Endothelial cell of umbilical vein (primary cell): ENCODE results near the gene DUSP14. TPM values are rescaled to one million over a fixed set of nuclear protein-coding genes. Genes with fewer than 3 reads are reported as not detected.
"Not testable (repeated sequence)": the region's sequence is repeated elsewhere in the genome, so short reads cannot be mapped to it uniquely, and the experiment has no call there.

Experiments
- BruUV-seq: library from RNA; stranded (reverse); fragments of 400-500 nt; replicated peaks from 2 replicates; lab custom pipeline; 2021; lab: Mats Ljungman, UMichigan
- CTCF ChIA-PET: fragments of 300-600, 350-600 bp; sonication (Branson Sonifier 250); formaldehyde crosslinking; loops from one replicate; lab custom pipeline; 2021; ENCODE audit warnings: antibody characterized with exemption, inconsistent platforms; lab: Charles Lee
- POLR2A ChIA-PET: fragments of 300-600, 350-600 bp; sonication (Branson Sonifier 250); formaldehyde crosslinking; loops from one replicate; lab custom pipeline; 2021; ENCODE audit warnings: antibody characterized with exemption, inconsistent platforms; lab: Charles Lee
- DNase-seq: peaks from one replicate; pipeline ENCODE4 v3.0.0-alpha.2; 2011; ENCODE audit warnings: low read depth, low spot score
- FAIRE-seq: peaks from 2 replicates; lab custom pipeline; 2011; peaks lifted over from hg19 to GRCh38; lab: Jason Lieb, UNC
- H2AFZ ChIP-seq: 2 replicates; pipeline ENCODE4 v1.6.0; 2012; ENCODE audit warnings: low read depth, low read length, control low read depth, inconsistent platforms
- H3K27ac ChIP-seq: 2 replicates; pipeline ENCODE4 v1.5.1; 2011; ENCODE audit warnings: low read depth, mild to moderate bottlenecking, control low read depth, low read length, moderate library complexity; ENCODE audit not compliant: insufficient read depth
- H3K27me3 ChIP-seq, 2 experiments: 2 replicates each; pipeline versions ENCODE4 v1.6.0 to v1.6.1; 2011; ENCODE audit warnings: low read length in 2 of 2, mixed read lengths in 1 of 2; ENCODE audit not compliant: control insufficient read depth in 2 of 2, insufficient read depth in 2 of 2
- H3K36me3 ChIP-seq, 2 experiments: 2 replicates in 1 of 2; 3 replicates in 1 of 2; pipeline ENCODE4 v1.5.1; 2011; ENCODE audit warnings: low read length in 2 of 2, mild to moderate bottlenecking in 1 of 2, moderate library complexity in 1 of 2; ENCODE audit not compliant: control insufficient read depth in 2 of 2, insufficient read depth in 2 of 2; ENCODE audit errors: extremely low read depth in 1 of 2
- H3K4me1 ChIP-seq: 3 replicates; pipeline ENCODE4 v1.5.1; 2011; ENCODE audit warnings: mild to moderate bottlenecking, low read length; ENCODE audit not compliant: control insufficient read depth, insufficient read depth; ENCODE audit errors: extremely low read depth
- H3K4me2 ChIP-seq: 2 replicates; pipeline ENCODE4 v1.6.1; 2011; ENCODE audit warnings: low read length, control low read depth, mixed read lengths; ENCODE audit not compliant: insufficient read depth
- H3K4me3 ChIP-seq, 3 experiments: fragments of 200-600 bp in 1 of 3; sonication (generic), shearing (Covaris generic) in 1 of 3; replicated peaks in 1 of 3; 2 replicates each; pipeline ENCODE4 v1.5.1; 2011 to 2016; ENCODE audit warnings: control low read depth in 3 of 3, low read length in 3 of 3, mild to moderate bottlenecking in 2 of 3, inconsistent platforms in 1 of 3, low read depth in 1 of 3, moderate library complexity in 1 of 3; ENCODE audit not compliant: insufficient read depth in 1 of 3
- H3K79me2 ChIP-seq: 2 replicates; pipeline ENCODE4 v1.6.0; 2012; ENCODE audit warnings: low read length, inconsistent platforms; ENCODE audit not compliant: control insufficient read depth, insufficient read depth
- H3K9ac ChIP-seq: replicated peaks from 2 replicates; pipeline ENCODE3; 2011; ENCODE audit warnings: low read length, control low read depth; ENCODE audit not compliant: insufficient read depth; ENCODE audit errors: extremely low read depth
- H3K9me1 ChIP-seq: replicated peaks from 3 replicates; pipeline ENCODE4 v1.6.0; 2011; ENCODE audit warnings: mild to moderate bottlenecking, low read length; ENCODE audit not compliant: control insufficient read depth, insufficient read depth; ENCODE audit errors: extremely low read depth
- H3K9me3 ChIP-seq: replicated peaks from 2 replicates; pipeline ENCODE4 v1.5.1; 2012; ENCODE audit warnings: low read length, inconsistent platforms; ENCODE audit not compliant: control insufficient read depth, insufficient read depth
- H4K20me1 ChIP-seq: replicated peaks from 2 replicates; pipeline ENCODE3; 2011; ENCODE audit warnings: mild to moderate bottlenecking, low read length; ENCODE audit not compliant: control insufficient read depth, insufficient read depth; ENCODE audit errors: extremely low read depth
- CTCF ChIP-seq, 2 donors: IDR thresholded peaks; 1 replicate in 1 of 2; 2 replicates in 1 of 2; pipeline ENCODE4 v1.5.1; 2011; ENCODE audit warnings: low read length in 2 of 2, mild to moderate bottlenecking in 2 of 2, moderate library complexity in 2 of 2, control low read depth in 1 of 2, inconsistent platforms in 1 of 2, low read depth in 1 of 2; ENCODE audit not compliant: insufficient read depth in 1 of 2; ENCODE audit errors: extremely low read depth in 1 of 2
- EZH2 ChIP-seq: IDR thresholded peaks from 2 replicates; pipeline ENCODE4 v1.6.1; 2012; ENCODE audit warnings: borderline replicate concordance, low read depth, mild to moderate bottlenecking, moderate library complexity, low read length, inconsistent platforms; ENCODE audit not compliant: severe bottlenecking
- FOS ChIP-seq: IDR thresholded peaks from 2 replicates; pipeline ENCODE4 v1.6.1; 2011; ENCODE audit warnings: mild to moderate bottlenecking, low read length, moderate library complexity, borderline replicate concordance; ENCODE audit not compliant: insufficient read depth
- GATA2 ChIP-seq: IDR thresholded peaks from 2 replicates; pipeline ENCODE4 v1.7.0; 2011; ENCODE audit warnings: low read depth, mild to moderate bottlenecking, moderate library complexity, mixed read lengths, low read length; ENCODE audit not compliant: insufficient read length, insufficient read depth
- JUN ChIP-seq: IDR thresholded peaks from 2 replicates; pipeline ENCODE4 v1.6.1; 2011; ENCODE audit warnings: borderline replicate concordance, low read depth; ENCODE audit not compliant: insufficient read length, insufficient read depth
- MAX ChIP-seq: IDR thresholded peaks from 2 replicates; pipeline ENCODE4 v1.6.1; 2011; ENCODE audit not compliant: insufficient read depth, insufficient read length
- MYC ChIP-seq: IDR thresholded peaks from one replicate; pipeline ENCODE4 v1.6.1; 2011; ENCODE audit warnings: mild to moderate bottlenecking, low read depth, low read length
- POLR2A ChIP-seq: IDR thresholded peaks from 2 replicates; pipeline ENCODE4 v1.6.1; 2012; ENCODE audit warnings: low read depth, mild to moderate bottlenecking, control low read depth, low read length
- POLR2AphosphoS5 ChIP-seq: IDR thresholded peaks from 2 replicates; pipeline ENCODE4 v1.6.1; 2012; ENCODE audit warnings: low read depth, mild to moderate bottlenecking, control low read depth, low read length, moderate library complexity; ENCODE audit not compliant: insufficient read depth
- dilution Hi-C: fragments of 300-500 bp; cut with MboI; formaldehyde crosslinking; loops from one replicate; pipeline ENCODE4 v1.15.0; 2019; ENCODE audit warnings: low sequenced_read_pairs; ENCODE audit not compliant: extremely low pct_ligation_motif_present
- intact Hi-C: fragments of 100-400 bp; cut with micrococcal nuclease; formaldehyde crosslinking; loops from one replicate; pipeline ENCODE4 v1.10.0; 2022
- polyA plus RNA-seq, 4 experiments: library from polyadenylated mRNA; depleted of rRNA in 3 of 4; stranded (reverse) in 3 of 4; unstranded in 1 of 4; fragments of >200 nt; gene quantifications; 2 replicates each; pipeline versions ENCODE4 v1.2.1 to v1.2.3, GENCODE V29; 2011 to 2012; ENCODE audit warnings: missing spikeins in 1 of 4
- total RNA-seq: library from RNA; stranded (reverse); gene quantifications from 2 replicates; pipeline ENCODE4 v1.2.3, GENCODE V29; 2021

The DUSP14 gene
- total and polyA plus RNA-seq, 2 donors (not counting 3 experiments of a cell fraction or from before 2014, with no cell fraction given): 36.4 to 62.5 TPM

GRCh38 chr17:37510056-37510455, 20.4 kb downstream of the DUSP14 start:
- Histone ChIP-seq H3K9ac (no peak overlapping the region), H2AFZ (no peak overlapping the region), H3K9me3 (no peaks in the 10 kb centered on the region), H3K79me2 (peaks cover 54% of the 10 kb centered on the region), H3K27me3 (no peaks in the 10 kb centered on the region), H4K20me1 (no peaks in the 10 kb centered on the region), H3K9me1 (no peaks in the 10 kb centered on the region), H3K4me3 (no peak overlapping the region), H3K4me2 (no peak overlapping the region), H3K36me3 (peaks cover 0 to 13% of the 10 kb centered on the region in 2 experiments), H3K27ac (no peak overlapping the region), H3K4me1 (no peaks in the 10 kb centered on the region)
- intact Hi-C loops: no loop called here
- no peak for DNase-seq
- CTCF ChIA-PET: no interaction called here
- no peak for FAIRE-seq
- dilution Hi-C loops: no loop called here
- POLR2A ChIA-PET: no interaction called here
- TF ChIP-seq GATA2 (no peak), EZH2 (no peak), POLR2A (no peak), MYC (no peak), JUN (no peak), MAX (no peak), POLR2AphosphoS5 (no peak), CTCF (IDR thresholded peaks at IDR 0.05; ENCODE audit: extremely low read depth in 1 of 2, insufficient read depth in 1 of 2, low read depth in 1 of 2, low read length in 2 of 2) (no peak), FOS (no peak)
- BruUV-seq: no TSS peak

GRCh38 chr17:37511642-37512041, 22.0 kb downstream of the DUSP14 start:
- H2AFZ ChIP-seq, intact Hi-C loops, H3K9me3 ChIP-seq, FAIRE-seq, H3K4me3 ChIP-seq, H3K27ac ChIP-seq, BruUV-seq, H3K27me3 ChIP-seq, dilution Hi-C loops, DNase-seq, H3K9me1 ChIP-seq, H3K4me1 ChIP-seq, H4K20me1 ChIP-seq, H3K4me2 ChIP-seq, H3K9ac ChIP-seq: not testable (repeated sequence)
- peaks cover 41% of the 10 kb centered on the region for H3K79me2 ChIP-seq
- POLR2A ChIA-PET: interaction anchor here (0.6 kb wide), 2 partner anchors 35 to 919 kb away, joined by 3 to 6 read pairs; no protein-coding TSS in a partner anchor
- CTCF ChIA-PET: interaction anchor here (0.6 to 1.4 kb wide), 4 partner anchors 14 to 138 kb away, joined by 3 to 4 read pairs (median 3); no protein-coding TSS in a partner anchor
- H3K36me3 ChIP-seq: peaks cover 0 to 13% of the 10 kb centered on the region in 2 experiments
